A549 (cell line): ENCODE results near the gene TAGAP. TPM values are rescaled to one million over a fixed set of nuclear protein-coding genes. Genes with fewer than 3 reads are reported as not detected.

Experiments
- ATAC-seq, 2 experiments: fragments of 200-7000 bp in 1 of 2; fragments of >200 bp in 1 of 2; cut with Nextera tagmentation in 1 of 2; cut with Tn5 transposase in 1 of 2; 3 replicates each; pipeline versions ENCODE4 v1.8.0 to v1.9.1; 2018 to 2020; ENCODE audit warnings: mild to moderate bottlenecking in 1 of 2, moderate library complexity in 1 of 2
- CTCF ChIA-PET: fragments of 300-600 bp; sonication (Branson Sonifier 250); formaldehyde crosslinking; extraction: SDS; loops from one replicate; lab custom pipeline; 2021; ENCODE audit warnings: antibody characterized with exemption, inconsistent platforms; lab: Yijun Ruan, JAX
- POLR2A ChIA-PET: fragments of 350-600 bp; formaldehyde crosslinking; extraction: SDS; loops from one replicate; lab custom pipeline; 2021; ENCODE audit warnings: antibody characterized with exemption, inconsistent platforms; lab: Yijun Ruan, JAX
- DNase-seq, 2 experiments: peaks; one replicate each; pipeline versions ENCODE4 v3.0.0 to v3.0.0-alpha.2; 2011 to 2016; ENCODE audit warnings: low read depth in 1 of 2, low spot score in 1 of 2
- FAIRE-seq: peaks from 2 replicates; lab custom pipeline; 2011; peaks lifted over from hg19 to GRCh38; lab: Jason Lieb, UNC
- H3K27ac ChIP-seq, 2 experiments: fragments of >200 bp; sonication (Bioruptor Twin); formaldehyde crosslinking; 3 replicates each; pipeline ENCODE4 v1.5.1; 2016 to 2017
- H3K4me1 ChIP-seq: fragments of >200 bp; sonication (Bioruptor Twin); formaldehyde crosslinking; 3 replicates; pipeline ENCODE4 v1.6.1; 2016
- H3K4me2 ChIP-seq: fragments of >200 bp; sonication (Bioruptor Twin); formaldehyde crosslinking; 3 replicates; pipeline ENCODE4 v1.6.1; 2016
- H3K4me3 ChIP-seq: fragments of >200 bp; sonication (Bioruptor Twin); formaldehyde crosslinking; 3 replicates; pipeline ENCODE4 v1.5.1; 2016
- H3K9me3 ChIP-seq: fragments of >200 bp; sonication (Bioruptor Twin); formaldehyde crosslinking; 3 replicates; pipeline ENCODE4 v1.6.1; 2016
- CEBPB ChIP-seq, 2 experiments: fragments of >200 bp in 1 of 2; sonication (Bioruptor Twin) in 1 of 2; formaldehyde crosslinking in 1 of 2; IDR thresholded peaks; 2 replicates each; pipeline ENCODE4 v1.6.1; 2012 to 2016
- ESRRA ChIP-seq: fragments of 150-350 bp; IDR thresholded peaks from 2 replicates; pipeline ENCODE4 v1.6.1; 2014; ENCODE audit warnings: mild to moderate bottlenecking, low read length, borderline replicate concordance
- FOSB ChIP-seq: fragments of 250-450 bp; sonication (Bioruptor Pico); IDR thresholded peaks from 2 replicates; pipeline ENCODE4 v1.5.0; 2020; ENCODE audit warnings: mild to moderate bottlenecking, moderate library complexity
- FOXS1 ChIP-seq: fragments of 250-450 bp; sonication (Bioruptor Pico); IDR thresholded peaks from 2 replicates; pipeline ENCODE4 v1.5.0; 2020; ENCODE audit warnings: mild to moderate bottlenecking, moderate library complexity
- HEYL ChIP-seq: fragments of 250-450 bp; sonication (Bioruptor Pico); IDR thresholded peaks from 2 replicates; pipeline ENCODE4 v1.8.0; 2021; ENCODE audit warnings: mild to moderate bottlenecking, moderate library complexity
- HOXA7 ChIP-seq: fragments of 250-450 bp; sonication (Bioruptor Pico); IDR thresholded peaks from 2 replicates; pipeline ENCODE4 v1.5.0; 2020; ENCODE audit warnings: mild to moderate bottlenecking, moderate library complexity
- HOXB13 ChIP-seq: fragments of 250-450 bp; sonication (Bioruptor Pico); IDR thresholded peaks from 2 replicates; pipeline ENCODE4 v1.5.0; 2020; ENCODE audit warnings: low read depth, mild to moderate bottlenecking, moderate library complexity
- JUNB ChIP-seq: fragments of >200 bp; sonication (Bioruptor Twin); formaldehyde crosslinking; IDR thresholded peaks from 2 replicates; pipeline ENCODE4 v1.6.1; 2016
- MAZ ChIP-seq: fragments of 150-350 bp; IDR thresholded peaks from 2 replicates; pipeline ENCODE4 v1.6.1; 2014; ENCODE audit warnings: antibody characterized with exemption, low read depth, low read length, borderline replicate concordance
- RAD21 ChIP-seq, 2 experiments: fragments of >200 bp in 1 of 2; sonication (Bioruptor Twin) in 1 of 2; formaldehyde crosslinking in 1 of 2; IDR thresholded peaks in 1 of 2; conservative IDR thresholded peaks in 1 of 2; 2 replicates in 1 of 2; 3 replicates in 1 of 2; pipeline ENCODE4 v1.6.1; 2012 to 2018; ENCODE audit warnings: inconsistent platforms in 1 of 2
- REST ChIP-seq: fragments of 200-600 bp; sonication (generic); IDR thresholded peaks from 2 replicates; pipeline ENCODE4 v1.6.1; 2016; ENCODE audit warnings: antibody characterized with exemption, mild to moderate bottlenecking, moderate library complexity
- RFX5 ChIP-seq: fragments of 450-650 bp; IDR thresholded peaks from 2 replicates; pipeline ENCODE4 v1.7.1; 2014; ENCODE audit warnings: antibody characterized with exemption, mild to moderate bottlenecking, moderate library complexity
- TP53 ChIP-seq: fragments of 250-450 bp; sonication (Bioruptor Pico); IDR thresholded peaks from 2 replicates; pipeline ENCODE4 v1.5.0; 2021; ENCODE audit warnings: mild to moderate bottlenecking, moderate library complexity
- USF2 ChIP-seq: fragments of 450-650 bp; IDR thresholded peaks from 2 replicates; pipeline ENCODE4 v1.6.1; 2014; ENCODE audit warnings: antibody characterized with exemption
- ZC3H11A ChIP-seq: fragments of 450-650 bp; IDR thresholded peaks from 2 replicates; pipeline ENCODE4 v1.6.1; 2014; ENCODE audit warnings: antibody characterized with exemption, mild to moderate bottlenecking
- WGBS: methylation state at CpG from one replicate; pipeline ENCODE4 v1.1.6; 2017; ENCODE audit errors: missing lambda C conversion rate; 5-methylcytosine and 5-hydroxymethylcytosine counted together
- polyA plus RNA-seq, 4 experiments: library from polyadenylated mRNA; depleted of rRNA in 3 of 4; stranded (reverse); fragments of >200 nt; fragmentation: RNase III in 1 of 4; extraction: RNeasy Plus Mini Kit Qiagen cat#74134 plus additional on column Dnase treatment in 1 of 4; gene quantifications; 2 replicates in 3 of 4; 3 replicates in 1 of 4; pipeline ENCODE4 v1.2.3, GENCODE V29; 2011 to 2017
- TF ChIP-seq, protein P1 (sequence below): IDR thresholded peaks from 2 replicates; pipeline ENCODE4 v1.6.1; 2012
- TF ChIP-seq, protein P2 (sequence below): IDR thresholded peaks from 2 replicates; pipeline ENCODE4 v1.6.1; 2012

TAGAP gene
- polyA plus RNA-seq, 2 of the 4 experiments (the other 2 are of a cell fraction) = not detected

- no peak for FAIRE-seq
- ChIA-PET CTCF (no interaction called here), POLR2A (no interaction called here)
- Histone ChIP-seq H3K27ac (no peak overlapping the region), H3K4me1 (no peaks in the 10 kb centered on the region; the same call in 2 of the 3 replicates), H3K9me3 (no peaks in the 10 kb centered on the region), H3K4me3 (no peak overlapping the region), H3K4me2 (no peak overlapping the region)
- no peak for ATAC-seq
- 51% methylated on average over 2 of the region's 2 CpGs for WGBS
- no peak for TF ChIP-seq REST
- TF ChIP-seq ESRRA = no peak
- TF ChIP-seq CEBPB (IDR thresholded peaks at IDR 0.05) = no peak
- TF ChIP-seq RFX5 = no peak
- no peak for TF ChIP-seq FOSB (CRISPR knock-in tag)
- no peak for TF ChIP-seq RAD21 (conservative IDR thresholded peaks at IDR 0.05 in 1 of 2, IDR thresholded peaks at IDR 0.05 in 1 of 2)
- no peak for TF ChIP-seq MAZ
- no peak for TF ChIP-seq HEYL (CRISPR knock-in tag)
- TF ChIP-seq, protein P1, sequence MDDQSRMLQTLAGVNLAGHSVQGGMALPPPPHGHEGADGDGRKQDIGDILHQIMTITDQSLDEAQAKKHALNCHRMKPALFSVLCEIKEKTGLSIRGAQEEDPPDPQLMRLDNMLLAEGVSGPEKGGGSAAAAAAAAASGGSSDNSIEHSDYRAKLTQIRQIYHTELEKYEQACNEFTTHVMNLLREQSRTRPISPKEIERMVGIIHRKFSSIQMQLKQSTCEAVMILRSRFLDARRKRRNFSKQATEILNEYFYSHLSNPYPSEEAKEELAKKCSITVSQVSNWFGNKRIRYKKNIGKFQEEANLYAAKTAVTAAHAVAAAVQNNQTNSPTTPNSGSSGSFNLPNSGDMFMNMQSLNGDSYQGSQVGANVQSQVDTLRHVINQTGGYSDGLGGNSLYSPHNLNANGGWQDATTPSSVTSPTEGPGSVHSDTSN = no peak
- no peak for TF ChIP-seq TP53 (CRISPR knock-in tag)
- TF ChIP-seq HOXA7 (CRISPR knock-in tag) = no peak
- no peak for TF ChIP-seq FOXS1 (CRISPR knock-in tag)
- TF ChIP-seq USF2 = no peak
- TF ChIP-seq, protein P2, sequence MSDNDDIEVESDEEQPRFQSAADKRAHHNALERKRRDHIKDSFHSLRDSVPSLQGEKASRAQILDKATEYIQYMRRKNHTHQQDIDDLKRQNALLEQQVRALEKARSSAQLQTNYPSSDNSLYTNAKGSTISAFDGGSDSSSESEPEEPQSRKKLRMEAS = no peak
- TF ChIP-seq HOXB13 (CRISPR knock-in tag) = no peak
- no peak for TF ChIP-seq ZC3H11A
- no peak for DNase-seq
Observed at GRCh38 chr6:159084493-159085091, 39.8 kb upstream of the TAGAP start.

GRCh38 chr6:159083146-159083545, 38.4 kb upstream of the TAGAP start:
- 17% methylated on average over 2 of the region's 2 CpGs for WGBS
- POLR2A ChIA-PET = no interaction called here
- Histone ChIP-seq H3K9me3 (no peaks in the 10 kb centered on the region), H3K4me3 (no peak overlapping the region), H3K4me2 (no peak overlapping the region)
- FAIRE-seq (no peak), DNase-seq (no peak), ATAC-seq (no peak)
- CTCF ChIA-PET = interaction anchor here (0.7 to 1.1 kb wide), 3 partner anchors 21 to 52 kb away, joined by 3 read pairs; no protein-coding TSS in a partner anchor
- TF ChIP-seq JUNB (no peak), RAD21 (conservative IDR thresholded peaks at IDR 0.05 in 1 of 2, IDR thresholded peaks at IDR 0.05 in 1 of 2) (no peak), USF2 (no peak)
- TF ChIP-seq, all 56 proteins: peak for 0
- Histone ChIP-seq H3K27ac (no peak overlapping the region), H3K4me1 (no peaks in the 10 kb centered on the region; the same call in 2 of the 3 replicates)
